Stimulated activated CD8-positive, alpha-beta memory T cell treated with anti-CD3 and anti-CD28 coated beads, Interleukin-15, amount 100 ng/mL, for 4 hours (primary cell): ENCODE data around the gene COL6A3.
A peak's percentile ranks its signal among the peaks of the same experiment; 100 is the strongest.

Experiments used
- DNase-seq, 2 donors: peaks; one replicate each; pipeline ENCODE4 v3.0.0-alpha.2; 2020; ENCODE audit warnings: low read depth in 2 of 2

Gene COL6A3

GRCh38 chr2:237444071-237444470 lies 30.1 kb upstream of the COL6A3 start:
- DNase-seq: no peak

- DNase-seq: peak in 1 of 2 donors; percentile 32
Observed at GRCh38 chr2:237441605-237442274, 27.8 kb upstream of the COL6A3 start.

- DNase-seq: no peak
Observed at GRCh38 chr2:237440819-237441281, 26.9 kb upstream of the COL6A3 start.

- no peak for DNase-seq
Observed at GRCh38 chr2:237438080-237438940, 24.3 kb upstream of the COL6A3 start.

GRCh38 chr2:237437566-237437965 lies 23.6 kb upstream of the COL6A3 start:
- DNase-seq: no peak

GRCh38 chr2:237435844-237436587 lies 22.1 kb upstream of the COL6A3 start:
- no peak for DNase-seq

- DNase-seq: peak; percentile 74 to 86
Observed at GRCh38 chr2:237434866-237435311, 20.9 kb upstream of the COL6A3 start.

- DNase-seq: no peak
Observed at GRCh38 chr2:237433920-237434676, 20.1 kb upstream of the COL6A3 start.

- DNase-seq: peak; percentile 86 to 92
Observed at GRCh38 chr2:237432484-237433092, 18.6 kb upstream of the COL6A3 start.

- no peak for DNase-seq
Observed at GRCh38 chr2:237431837-237432236, 17.9 kb upstream of the COL6A3 start.

GRCh38 chr2:237431372-237431771 lies 17.4 kb upstream of the COL6A3 start:
- DNase-seq: no peak

- no peak for DNase-seq
Observed at GRCh38 chr2:237430861-237431260, 16.9 kb upstream of the COL6A3 start.

GRCh38 chr2:237429753-237430152 lies 15.8 kb upstream of the COL6A3 start:
- DNase-seq: no peak

GRCh38 chr2:237427769-237428506 lies 14.0 kb upstream of the COL6A3 start:
- DNase-seq: peak; percentile 57 to 74

GRCh38 chr2:237426517-237426916 lies 12.6 kb upstream of the COL6A3 start:
- DNase-seq: no peak

- DNase-seq: no peak
Observed at GRCh38 chr2:237425320-237425719, 11.4 kb upstream of the COL6A3 start.

- DNase-seq: no peak
Observed at GRCh38 chr2:237424544-237424943, 10.6 kb upstream of the COL6A3 start.

GRCh38 chr2:237423891-237424290 lies 9.9 kb upstream of the COL6A3 start:
- DNase-seq: no peak

GRCh38 chr2:237422309-237422708 lies 8.3 kb upstream of the COL6A3 start:
- no peak for DNase-seq

- DNase-seq: peak; percentile 56 to 66
Observed at GRCh38 chr2:237421542-237422116, 7.7 kb upstream of the COL6A3 start.
